ENCODE results near the gene CCNQ.

The CCNQ gene

DNA sequence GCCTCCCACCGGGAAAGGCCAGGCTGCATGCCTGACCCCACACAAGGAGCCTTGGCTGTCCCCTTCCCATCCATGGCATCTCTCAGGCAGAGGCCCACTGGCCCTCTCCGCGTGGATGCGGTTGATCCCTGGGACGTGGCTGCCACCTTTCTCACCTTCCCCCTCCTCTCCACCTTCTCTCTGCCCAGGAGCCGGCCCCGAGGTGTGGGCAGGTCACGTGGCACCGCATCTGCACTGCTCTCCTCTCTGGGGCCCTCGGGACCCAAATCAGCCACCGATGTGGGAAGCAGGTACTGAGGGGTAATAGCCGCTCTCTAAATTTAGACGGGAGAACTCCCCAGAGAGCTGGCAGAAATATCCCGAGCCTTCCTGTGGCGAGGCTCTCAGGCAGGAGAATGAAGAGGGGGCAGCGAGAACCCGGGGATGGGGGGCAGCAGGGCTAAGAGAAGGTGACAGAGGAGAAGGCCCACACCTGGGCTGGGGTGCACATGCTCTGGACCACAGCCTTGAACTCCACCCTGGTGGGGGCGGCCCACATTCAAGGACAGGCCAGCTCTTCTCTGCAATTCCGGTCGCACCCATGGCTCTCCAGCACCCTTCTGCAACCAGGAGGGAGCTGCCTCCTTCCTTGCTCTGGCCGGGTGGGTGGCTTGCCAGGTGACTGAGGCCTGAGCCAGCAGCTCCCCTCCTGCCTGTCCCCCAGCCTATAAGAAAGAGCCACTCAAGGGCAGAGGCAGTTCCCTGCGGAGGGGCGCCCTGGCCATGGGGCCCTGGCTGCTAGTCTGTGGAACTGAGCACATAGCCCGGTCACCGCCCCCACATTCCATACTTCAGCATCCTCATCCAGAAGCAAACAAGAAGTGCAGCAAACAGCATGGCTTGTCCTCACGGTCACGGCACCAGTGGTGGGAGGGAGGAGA is 38.4 kb upstream of the CCNQ start:
- no peak for DNase-seq

DNA sequence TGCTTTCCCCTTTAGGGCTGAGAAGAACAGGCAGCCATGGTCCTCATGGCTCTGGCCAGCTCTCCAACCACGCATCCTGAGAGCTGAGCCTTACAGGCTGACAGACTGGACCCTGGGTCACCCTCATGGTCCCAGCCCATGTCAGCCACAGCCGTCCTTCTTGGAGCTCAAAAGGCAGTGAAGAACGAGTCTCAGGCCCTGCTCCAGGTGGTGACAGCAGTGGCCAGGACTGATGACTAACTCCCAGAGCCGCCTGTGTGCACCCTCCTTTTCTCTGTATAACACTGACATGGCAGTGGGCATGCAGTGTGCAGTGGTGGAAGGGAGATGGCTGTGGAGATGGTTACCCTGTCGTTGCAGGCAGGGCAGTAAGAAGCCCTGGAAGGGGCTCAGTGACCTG is 37.8 kb upstream of the CCNQ start:
- no peak for DNase-seq

DNA sequence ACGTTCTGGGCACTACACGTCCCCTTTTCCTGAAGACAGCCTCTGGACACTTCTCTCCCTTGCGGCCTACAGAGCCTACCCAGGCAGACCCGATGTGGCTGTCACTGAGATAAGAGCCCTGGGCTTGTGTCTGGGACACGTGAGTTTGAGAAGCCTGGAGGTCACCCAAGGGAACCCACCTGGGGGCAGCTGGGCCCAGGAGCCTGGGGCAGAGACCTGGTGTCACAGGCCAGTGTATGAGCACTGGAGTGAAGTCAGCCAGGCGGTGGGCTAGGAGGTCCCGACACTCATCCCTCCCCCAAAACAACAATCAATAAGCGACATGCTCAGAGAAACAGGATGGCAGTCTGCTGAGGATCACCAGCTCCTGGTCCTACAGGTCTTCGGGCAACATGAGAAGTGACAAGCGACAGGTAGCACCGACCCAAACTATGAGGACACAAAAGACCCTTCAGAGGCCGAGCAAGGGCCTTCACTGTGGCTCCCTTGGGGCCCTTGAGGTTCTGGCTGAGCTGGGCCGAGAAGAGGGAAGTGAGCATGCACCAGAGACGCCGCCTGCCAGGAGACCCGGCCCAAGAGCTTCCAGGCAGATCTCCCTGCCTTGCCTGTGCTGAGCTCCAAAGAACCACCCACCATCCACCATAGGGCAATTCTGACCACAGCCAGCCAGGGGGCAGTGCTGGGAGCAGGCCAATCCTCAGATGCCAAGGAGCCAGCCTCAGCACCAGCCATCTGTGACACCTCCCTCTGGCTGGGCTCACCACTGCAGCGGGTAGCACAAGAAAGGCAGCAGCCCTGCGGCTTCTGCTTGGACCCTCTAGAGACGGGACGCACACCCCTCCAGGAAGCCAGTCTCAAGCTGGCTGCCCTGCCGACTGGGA is 37.1 kb upstream of the CCNQ start:
- DNase-seq, result no peak

DNA sequence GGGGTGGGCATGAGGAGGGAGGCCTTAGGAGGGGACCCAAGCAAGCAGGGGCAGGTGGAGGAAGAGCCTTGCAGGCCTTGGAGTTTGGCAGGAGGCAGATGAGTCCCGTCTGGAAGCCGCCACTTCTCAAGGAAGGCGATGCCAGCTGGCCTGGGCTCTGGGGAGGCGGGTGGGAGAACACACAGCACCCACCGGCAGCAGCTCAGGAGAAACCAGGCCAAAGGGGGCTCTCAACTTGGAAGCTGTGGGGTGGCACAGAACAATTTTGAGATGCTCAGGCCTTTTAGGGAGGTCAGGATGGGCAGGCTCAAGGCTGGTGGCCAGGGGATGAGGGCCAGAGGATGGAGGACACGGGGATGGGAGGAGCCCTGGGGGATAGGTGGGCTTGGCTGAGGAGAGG is 36.4 kb upstream of the CCNQ start:
- DNase-seq, result no peak

DNA sequence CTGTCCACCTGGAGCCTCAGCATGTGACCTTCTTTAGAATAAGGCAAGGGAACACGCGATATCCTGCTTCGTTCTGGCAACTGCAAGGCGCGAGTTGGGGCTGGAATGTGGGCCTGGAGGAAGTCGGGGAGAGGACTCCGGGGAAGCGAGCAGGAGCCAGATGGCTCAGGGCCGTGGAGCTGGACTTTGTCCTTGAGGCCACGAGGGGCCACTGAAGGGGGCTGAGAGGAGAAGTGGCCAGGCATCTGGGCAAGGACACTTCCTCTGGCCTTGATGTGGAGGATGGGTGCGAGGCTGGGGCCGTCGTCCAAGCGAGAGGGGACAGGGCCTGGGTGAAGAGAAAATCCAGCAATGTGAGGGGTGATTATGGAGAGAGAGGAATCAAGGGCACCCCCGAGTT is 35.9 kb upstream of the CCNQ start:
- DNase-seq, result no peak

DNA sequence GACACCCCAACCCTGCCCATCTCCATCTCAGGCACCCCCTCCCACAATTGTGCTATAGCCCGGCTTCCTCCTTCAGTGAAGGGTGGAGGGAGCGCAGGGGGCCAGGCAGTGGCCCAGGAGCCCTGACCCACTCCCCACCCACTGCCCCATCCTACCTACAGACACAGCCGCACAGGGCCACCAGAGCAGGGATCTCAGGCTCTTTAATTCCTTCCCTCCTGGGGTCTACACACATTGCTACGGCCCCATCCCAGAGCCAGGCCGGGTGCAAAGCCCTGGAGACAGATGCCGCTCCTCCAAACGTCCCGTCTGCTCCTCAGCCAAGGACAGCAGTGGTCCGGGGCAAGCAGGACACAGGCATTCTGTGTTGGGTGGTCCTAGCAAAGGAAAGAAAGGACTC is 35.3 kb upstream of the CCNQ start:
- DNase-seq, result no peak

DNA sequence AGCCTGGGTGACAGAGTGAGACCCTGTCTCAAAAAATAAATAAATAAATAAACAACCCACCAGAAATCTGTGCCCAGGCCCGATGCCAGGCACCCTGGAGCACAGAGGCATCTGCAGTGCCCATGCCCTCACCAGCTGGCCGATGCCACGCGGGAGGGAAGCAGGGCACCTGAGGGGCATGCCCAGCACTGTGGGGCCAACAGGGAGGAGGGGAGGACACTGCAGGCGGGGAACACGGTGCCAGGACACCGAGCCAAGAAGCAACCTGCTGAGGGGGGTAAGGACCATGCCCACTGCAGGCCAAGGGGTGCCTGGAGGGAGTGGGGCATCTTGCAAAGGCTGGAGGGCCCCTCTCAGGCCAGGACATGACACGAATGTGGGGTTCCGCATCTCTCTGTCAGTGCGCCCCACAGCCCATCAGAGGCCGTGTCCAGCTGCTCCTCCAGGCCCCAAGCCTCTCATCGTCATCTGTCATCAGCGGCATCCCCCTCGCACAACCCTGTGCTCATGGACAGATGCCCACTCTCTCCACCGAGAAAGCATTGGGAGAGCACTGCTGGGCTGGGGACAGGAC is 34.8 kb upstream of the CCNQ start:
- no peak for DNase-seq

DNA sequence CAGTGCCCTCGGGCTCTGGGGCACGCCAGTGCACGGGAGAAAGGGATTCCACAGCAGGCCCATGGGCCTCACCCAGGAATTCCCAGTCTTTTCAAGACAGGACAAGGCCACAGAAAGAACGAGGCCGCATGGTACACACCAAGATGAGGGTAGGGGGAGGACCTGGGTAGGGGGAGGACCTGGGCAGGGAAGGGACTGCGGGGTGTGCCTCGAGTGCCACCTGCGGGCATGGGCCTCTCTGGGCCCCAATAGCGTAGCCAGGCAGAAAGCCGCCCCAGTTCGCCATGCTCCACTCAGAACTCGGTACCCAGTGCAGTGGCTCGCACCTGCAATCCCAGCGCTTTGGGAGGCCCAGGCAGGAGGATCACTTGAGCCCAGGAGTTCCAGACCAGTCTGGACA is 34.1 kb upstream of the CCNQ start:
- no peak for DNase-seq

DNA sequence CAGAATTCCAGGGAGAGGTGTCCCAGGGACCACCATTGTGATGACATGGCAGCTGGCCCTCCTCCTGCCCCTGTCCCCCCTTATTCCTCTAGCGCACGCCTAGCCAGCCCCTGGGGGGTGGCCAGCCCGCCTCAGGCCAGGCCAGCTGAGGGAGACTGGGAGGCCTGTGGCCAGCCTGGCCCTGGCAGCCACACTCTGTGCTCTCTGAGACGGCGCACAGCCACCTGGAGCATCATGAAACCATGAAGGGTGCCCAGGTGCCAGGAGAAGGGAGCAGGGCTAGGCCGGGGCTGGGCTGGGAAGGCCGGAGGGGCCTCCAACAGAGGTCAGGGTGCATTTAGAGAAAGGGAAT is 33.6 kb upstream of the CCNQ start:
- DNase-seq, result no peak

DNA sequence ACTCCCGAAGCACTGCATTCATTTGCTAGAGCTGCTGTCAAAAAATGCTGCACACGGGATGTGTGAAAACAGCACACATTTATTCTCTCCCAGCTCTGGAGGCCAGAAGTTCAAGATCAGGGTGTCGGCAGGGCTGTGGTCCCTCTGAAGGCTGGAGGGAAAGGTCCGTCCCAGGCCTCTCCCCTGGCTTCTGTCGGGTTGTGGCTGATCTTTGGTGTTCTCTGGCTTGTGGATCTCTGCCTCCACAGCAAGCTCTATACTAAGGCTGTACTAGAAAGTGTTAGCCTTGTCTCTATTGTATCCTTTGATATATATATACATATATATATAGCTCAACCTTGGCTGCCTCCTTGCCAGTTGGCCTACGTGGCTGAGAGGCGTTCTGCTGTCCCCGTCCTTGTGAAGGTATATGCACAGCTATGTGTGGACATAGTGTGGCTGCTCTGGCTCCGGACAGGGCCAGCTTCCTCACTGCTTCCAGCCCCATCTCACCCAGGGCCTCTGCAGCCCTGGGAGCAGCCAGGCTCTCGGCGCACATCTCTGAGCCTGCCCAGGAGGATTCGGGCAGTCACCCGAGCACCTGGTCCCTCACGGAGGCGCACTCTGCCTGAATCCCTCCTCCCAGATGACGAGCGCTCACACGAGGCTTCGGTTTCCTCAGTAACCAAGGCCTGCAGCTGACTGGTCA is 33.1 kb upstream of the CCNQ start:
- DNase-seq, result no peak

DNA sequence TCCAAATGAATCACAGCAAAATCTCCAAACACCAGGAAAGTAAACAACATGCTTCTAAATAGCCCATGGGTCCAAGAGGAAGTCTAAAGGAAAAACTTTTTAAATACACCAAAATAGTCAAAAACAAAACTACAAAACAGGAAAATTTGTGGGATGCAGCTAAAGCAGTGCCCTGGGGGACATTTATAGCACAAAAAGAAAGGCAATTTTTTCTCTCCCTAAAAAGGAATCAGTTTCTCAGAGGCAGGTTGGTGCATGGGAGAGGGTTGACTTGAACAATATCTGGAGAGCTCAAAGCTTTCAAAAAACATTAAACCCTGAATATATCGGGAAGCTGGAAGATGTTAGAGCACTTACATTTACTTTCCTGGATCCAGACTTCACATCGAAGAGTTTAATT is 32.4 kb upstream of the CCNQ start:
- DNase-seq, result no peak

DNA sequence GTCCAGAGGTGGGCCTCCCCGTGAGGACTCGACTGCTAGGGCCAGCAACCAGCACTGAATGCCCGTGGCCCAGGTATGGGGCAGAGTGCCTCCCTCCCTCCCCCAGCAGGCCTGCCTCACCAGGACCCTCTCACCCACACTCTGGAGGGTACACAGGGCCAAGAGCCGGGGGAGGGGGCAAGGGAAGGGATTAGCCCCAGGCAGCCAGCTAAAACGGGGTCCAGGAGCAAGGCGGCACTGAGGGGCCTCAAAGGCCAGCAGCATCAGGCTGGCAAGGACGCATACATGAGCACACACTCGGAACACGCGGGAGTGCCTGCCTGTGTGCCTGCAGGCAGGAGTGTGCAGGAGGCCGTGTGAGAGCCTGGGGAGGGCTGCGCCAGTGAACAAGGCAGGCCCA is 29.7 kb upstream of the CCNQ start:
- no peak for DNase-seq

DNA sequence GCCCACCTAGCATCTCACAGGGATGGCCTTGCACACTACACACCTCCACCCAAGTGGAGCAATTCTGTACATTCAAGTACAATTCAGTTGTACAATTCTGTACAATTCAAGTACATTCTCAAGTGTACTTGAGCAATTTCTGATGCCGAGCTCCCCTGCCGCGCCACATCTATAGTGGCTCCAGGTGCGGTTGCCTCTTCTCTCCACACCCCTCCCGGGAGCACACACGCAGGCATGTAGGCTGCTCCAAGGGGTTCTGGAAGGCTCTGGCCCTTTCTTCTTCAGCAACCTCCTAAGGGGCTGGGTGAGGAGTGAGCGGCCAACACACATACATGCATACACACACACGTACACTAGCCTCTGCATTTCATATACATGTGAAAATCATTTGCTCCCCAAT is 29.2 kb upstream of the CCNQ start:
- DNase-seq, result peak; percentile 38

DNA sequence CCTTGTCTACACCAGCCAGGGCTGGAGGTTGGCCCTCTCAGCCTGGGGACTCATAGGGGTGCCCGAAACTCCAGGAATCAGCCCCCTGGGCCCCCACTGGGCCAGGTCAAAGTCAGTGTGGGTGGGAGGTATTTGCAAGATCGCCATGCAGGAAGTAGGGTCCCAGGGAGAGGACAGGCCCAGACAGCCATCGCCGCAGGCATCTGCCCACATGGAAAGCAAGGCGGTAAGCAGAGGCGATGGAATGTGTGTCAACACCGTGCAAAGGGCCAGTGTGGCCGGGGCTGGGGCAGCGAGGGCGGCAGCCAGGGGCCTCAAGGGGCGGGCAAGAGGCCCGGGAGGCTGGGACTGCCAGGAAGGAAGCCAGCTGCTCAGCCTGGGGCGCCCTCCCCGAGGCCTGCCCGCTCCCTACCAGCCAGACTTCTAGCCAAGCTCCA is 28.8 kb upstream of the CCNQ start:
- no peak for DNase-seq

DNA sequence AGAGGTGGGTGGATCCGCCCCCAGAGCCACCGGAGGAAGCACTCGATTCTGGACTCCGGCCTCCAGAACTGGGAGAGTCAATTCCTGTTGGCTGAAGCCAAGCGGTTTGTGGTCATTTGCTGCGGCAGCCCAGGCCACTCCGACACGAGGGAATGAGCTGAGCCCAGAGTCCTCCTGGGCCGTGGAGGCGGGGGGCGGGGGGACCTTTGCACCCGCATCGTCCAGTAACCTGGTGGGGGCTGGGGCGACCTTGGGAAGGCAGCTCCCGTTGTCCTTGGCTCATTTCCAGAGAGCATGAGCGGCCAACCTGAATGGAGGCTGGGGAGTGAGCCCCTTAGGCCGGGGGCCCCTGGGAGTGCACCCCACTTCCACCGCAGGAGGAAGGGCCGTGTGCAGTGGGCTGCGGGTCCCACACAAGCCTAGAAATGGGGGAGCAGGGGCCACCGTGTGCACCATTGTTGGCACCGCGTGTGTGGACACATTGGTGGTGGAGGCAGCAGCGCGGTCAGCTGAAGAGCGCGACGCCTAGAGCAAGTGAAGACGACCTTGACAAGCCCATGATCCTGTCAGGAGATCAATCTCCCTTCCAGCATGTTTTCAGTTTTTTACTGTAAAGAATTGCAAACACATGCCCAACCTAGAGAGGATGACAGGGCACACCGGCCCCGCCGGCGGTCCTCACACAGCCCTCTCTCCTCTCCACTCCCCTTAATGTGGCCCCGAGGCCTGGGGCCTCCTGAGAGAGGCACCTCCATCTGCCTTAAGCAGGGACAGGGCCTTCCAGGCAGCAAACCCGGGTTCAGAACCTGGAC is 28.1 kb upstream of the CCNQ start:
- DNase-seq, result no peak

DNA sequence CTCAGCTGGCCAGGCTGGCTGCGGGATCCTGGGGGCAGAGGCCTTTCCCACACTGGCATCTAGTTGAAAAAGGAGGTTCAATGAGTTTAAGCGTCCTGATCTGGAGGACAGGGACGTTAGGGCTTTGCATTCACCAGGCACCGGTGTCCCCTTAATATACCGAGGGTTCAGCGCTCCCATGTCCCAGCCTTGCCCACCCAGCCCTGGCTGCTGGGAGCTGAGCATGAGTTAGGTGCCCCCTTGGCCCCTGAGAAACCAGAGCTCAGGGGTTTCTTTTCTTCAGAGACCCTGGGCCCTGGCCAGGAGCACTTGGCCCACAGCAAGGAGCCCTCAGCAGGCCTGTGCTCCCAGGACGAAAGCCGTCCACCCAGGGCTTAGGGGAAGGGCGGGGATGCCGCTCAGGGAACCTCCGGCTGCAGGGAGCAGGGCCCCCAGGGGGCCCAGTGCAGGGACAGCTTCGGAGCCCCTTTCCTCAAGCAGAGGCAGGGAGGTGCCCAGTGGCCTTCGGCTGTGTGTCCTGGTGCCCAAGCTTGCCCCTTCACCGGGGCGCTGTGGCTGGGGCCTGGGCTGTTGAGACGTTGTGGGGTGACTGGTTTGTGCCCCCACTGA is 27.2 kb upstream of the CCNQ start:
- no peak for DNase-seq

DNA sequence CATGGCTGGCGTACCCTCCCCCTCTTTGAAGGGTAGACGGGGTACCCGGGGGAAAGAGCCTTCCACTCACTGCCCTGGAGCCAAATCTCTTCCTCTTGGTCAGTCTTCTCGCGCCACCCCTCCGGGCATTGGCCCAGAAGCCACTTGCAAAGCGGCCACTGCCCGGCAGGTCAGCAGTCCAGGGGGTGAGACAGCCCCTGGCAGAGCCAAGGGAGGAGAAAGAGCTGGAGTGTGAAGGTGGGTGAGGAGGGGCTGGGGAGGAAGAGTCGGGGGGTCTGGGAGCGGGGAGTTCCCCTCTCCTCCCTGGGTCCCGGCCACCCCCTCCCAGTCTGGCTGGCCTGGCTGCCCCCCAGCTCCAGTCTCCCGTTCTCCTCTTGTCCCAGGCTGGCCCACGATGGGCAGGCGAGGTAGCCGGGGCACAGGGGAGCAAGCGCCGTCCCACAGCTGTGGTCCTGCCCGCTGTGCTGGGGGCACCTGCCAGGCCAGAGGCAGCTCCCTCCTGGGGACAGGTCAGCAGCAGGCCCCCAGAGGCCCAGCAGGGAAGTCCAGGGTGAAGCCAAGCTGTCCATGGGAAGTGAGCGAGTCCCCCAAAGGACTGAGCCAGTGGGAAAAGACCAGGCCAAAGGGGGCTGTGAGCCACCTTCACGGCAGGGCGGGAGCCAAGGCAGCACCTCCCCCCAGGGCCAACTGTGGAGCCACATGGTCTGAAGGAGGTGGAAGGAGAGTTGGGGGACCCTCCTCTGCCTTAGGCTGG is 26.5 kb upstream of the CCNQ start:
- DNase-seq, result no peak

DNA sequence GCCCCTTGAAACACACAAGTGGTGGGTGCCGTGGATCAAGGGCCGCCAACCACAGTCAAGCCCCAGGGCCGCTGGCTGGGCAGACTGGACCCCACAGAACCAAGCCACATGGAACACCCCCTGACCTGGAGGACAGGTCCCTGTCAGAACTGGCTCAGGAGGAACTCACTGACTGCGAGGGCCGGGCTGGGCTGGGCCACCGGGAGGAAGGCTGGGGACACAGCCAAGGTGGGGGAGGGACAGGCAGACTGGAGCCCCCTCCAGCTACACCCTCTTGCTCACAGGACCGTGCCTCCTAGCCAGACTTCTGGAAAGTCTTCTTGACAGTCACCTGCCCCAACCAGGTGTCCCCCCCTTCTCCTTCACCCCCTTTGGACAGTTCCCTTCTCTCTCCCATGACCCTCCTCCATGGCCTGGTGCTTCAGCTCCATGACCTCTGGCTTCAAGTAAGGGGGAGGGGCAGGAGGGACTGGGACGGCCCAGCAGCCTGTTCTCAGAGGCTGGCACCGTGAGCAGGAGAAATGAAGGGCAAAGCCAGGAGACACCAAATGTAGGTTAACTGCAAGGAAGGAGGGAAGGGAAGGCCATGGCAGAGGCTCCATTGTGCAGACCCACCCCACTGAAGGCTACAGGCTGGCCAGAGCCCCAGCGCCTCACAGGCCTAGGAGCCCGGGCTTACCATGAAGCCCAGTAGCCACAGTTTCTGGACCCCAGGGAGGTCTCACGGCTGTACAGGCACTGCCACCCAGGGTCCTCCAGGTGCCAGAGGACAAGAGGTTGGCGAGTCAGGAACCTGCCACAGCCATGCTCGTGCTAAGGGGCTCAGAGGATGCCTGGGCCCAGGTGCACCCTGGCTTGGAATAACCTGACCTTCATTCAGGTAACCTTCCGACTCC is 25.5 kb upstream of the CCNQ start:
- no peak for DNase-seq

DNA sequence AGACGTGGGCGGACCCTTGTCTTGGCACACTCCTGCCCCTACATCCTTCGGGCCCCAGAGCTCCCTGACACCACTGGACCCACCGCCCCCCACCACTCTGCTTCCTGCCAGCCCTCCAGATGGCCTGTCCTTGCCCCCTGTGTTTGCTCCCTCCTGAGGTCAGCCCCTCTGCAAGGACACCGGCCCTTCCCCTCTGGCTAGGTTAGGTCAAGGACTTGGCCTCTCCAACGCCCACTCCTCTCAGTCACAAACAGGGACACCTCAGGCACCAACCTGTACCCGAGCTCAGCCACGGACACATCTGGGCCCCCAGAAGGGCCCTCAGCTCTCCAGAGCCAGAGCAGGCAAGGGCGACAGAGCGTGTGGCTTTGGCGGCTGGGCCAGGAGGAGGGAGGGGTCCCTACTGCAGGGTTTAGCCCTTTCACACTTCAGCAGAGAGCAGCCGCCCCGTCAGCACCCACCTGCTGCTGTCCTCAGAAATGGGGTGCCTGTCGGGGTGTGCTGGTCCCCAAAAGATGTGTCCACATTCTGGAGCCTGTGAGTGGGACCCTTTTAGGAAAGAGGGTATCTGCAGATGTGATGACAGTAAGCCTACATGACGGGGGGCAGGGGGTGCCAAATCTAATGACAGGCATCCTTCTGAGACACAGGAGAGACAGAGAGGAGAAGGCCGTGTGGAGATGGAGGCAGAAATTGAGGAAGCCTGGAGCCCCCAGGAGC is 24.5 kb upstream of the CCNQ start:
- no peak for DNase-seq

Measured in DMS79 treated with DMSO at 0.1 percent for 48 hours (cell line).